HL-60 (cell line): ENCODE measurements around the gene THEM4.
A peak's percentile ranks its signal among the peaks of the same experiment; 100 is the strongest.

Experiments
- DNase-seq, 2 experiments: peaks; one replicate each; pipeline ENCODE4 v3.0.0-alpha.2; 2010 to 2020; ENCODE audit warnings: low read depth in 1 of 2, low spot score in 1 of 2
- H3K27ac ChIP-seq: fragments of 250-450 bp; sonication (Bioruptor Pico); replicated peaks from 2 replicates; pipeline ENCODE4 v1.5.1; 2020; ENCODE audit warnings: mild to moderate bottlenecking, moderate library complexity
- H3K27me3 ChIP-seq: fragments of 250-450 bp; sonication (Bioruptor Pico); 2 replicates; pipeline ENCODE4 v1.5.1; 2021; ENCODE audit warnings: mild to moderate bottlenecking, moderate library complexity; ENCODE audit not compliant: insufficient read depth, poor library complexity, severe bottlenecking
- H3K4me3 ChIP-seq: replicated peaks from 2 replicates; pipeline ENCODE4 v1.5.1; 2011; ENCODE audit warnings: mild to moderate bottlenecking, control low read depth, low read length; ENCODE audit not compliant: insufficient read depth
- GABPA ChIP-seq: IDR thresholded peaks from 2 replicates; pipeline ENCODE4 v1.6.1; 2012; ENCODE audit warnings: low read depth
- POLR2AphosphoS5 ChIP-seq: IDR thresholded peaks from 2 replicates; pipeline ENCODE4 v1.6.1; 2012; ENCODE audit warnings: low read depth
- SPI1 ChIP-seq: IDR thresholded peaks from 2 replicates; pipeline ENCODE4 v1.6.1; 2012; ENCODE audit warnings: low read depth, mild to moderate bottlenecking, borderline replicate concordance
- TF ChIP-seq, protein P1 (sequence below): IDR thresholded peaks from one replicate; pipeline ENCODE4 v1.5.1; 2011; ENCODE audit warnings: low read length, control low read depth, inconsistent platforms; ENCODE audit not compliant: insufficient read depth
- TF ChIP-seq, protein P2 (sequence below): IDR thresholded peaks from 2 replicates; pipeline ENCODE4 v1.6.1; 2012; ENCODE audit warnings: low read depth; ENCODE audit not compliant: insufficient replicate concordance

The THEM4 gene

GRCh38 chr1:151948506-151948905 is 39.2 kb upstream of the THEM4 start:
- H3K27me3 ChIP-seq: no peaks in the 10 kb centered on the region
- TF ChIP-seq POLR2AphosphoS5 (no peak), GABPA (no peak), SPI1 (no peak)
- TF ChIP-seq, protein P1, sequence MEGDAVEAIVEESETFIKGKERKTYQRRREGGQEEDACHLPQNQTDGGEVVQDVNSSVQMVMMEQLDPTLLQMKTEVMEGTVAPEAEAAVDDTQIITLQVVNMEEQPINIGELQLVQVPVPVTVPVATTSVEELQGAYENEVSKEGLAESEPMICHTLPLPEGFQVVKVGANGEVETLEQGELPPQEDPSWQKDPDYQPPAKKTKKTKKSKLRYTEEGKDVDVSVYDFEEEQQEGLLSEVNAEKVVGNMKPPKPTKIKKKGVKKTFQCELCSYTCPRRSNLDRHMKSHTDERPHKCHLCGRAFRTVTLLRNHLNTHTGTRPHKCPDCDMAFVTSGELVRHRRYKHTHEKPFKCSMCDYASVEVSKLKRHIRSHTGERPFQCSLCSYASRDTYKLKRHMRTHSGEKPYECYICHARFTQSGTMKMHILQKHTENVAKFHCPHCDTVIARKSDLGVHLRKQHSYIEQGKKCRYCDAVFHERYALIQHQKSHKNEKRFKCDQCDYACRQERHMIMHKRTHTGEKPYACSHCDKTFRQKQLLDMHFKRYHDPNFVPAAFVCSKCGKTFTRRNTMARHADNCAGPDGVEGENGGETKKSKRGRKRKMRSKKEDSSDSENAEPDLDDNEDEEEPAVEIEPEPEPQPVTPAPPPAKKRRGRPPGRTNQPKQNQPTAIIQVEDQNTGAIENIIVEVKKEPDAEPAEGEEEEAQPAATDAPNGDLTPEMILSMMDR: no peak
- TF ChIP-seq, protein P2, sequence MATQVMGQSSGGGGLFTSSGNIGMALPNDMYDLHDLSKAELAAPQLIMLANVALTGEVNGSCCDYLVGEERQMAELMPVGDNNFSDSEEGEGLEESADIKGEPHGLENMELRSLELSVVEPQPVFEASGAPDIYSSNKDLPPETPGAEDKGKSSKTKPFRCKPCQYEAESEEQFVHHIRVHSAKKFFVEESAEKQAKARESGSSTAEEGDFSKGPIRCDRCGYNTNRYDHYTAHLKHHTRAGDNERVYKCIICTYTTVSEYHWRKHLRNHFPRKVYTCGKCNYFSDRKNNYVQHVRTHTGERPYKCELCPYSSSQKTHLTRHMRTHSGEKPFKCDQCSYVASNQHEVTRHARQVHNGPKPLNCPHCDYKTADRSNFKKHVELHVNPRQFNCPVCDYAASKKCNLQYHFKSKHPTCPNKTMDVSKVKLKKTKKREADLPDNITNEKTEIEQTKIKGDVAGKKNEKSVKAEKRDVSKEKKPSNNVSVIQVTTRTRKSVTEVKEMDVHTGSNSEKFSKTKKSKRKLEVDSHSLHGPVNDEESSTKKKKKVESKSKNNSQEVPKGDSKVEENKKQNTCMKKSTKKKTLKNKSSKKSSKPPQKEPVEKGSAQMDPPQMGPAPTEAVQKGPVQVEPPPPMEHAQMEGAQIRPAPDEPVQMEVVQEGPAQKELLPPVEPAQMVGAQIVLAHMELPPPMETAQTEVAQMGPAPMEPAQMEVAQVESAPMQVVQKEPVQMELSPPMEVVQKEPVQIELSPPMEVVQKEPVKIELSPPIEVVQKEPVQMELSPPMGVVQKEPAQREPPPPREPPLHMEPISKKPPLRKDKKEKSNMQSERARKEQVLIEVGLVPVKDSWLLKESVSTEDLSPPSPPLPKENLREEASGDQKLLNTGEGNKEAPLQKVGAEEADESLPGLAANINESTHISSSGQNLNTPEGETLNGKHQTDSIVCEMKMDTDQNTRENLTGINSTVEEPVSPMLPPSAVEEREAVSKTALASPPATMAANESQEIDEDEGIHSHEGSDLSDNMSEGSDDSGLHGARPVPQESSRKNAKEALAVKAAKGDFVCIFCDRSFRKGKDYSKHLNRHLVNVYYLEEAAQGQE: no peak
- no peak overlapping the region for H3K4me3 ChIP-seq
- no peak for DNase-seq
- no peak overlapping the region for H3K27ac ChIP-seq

DNA sequence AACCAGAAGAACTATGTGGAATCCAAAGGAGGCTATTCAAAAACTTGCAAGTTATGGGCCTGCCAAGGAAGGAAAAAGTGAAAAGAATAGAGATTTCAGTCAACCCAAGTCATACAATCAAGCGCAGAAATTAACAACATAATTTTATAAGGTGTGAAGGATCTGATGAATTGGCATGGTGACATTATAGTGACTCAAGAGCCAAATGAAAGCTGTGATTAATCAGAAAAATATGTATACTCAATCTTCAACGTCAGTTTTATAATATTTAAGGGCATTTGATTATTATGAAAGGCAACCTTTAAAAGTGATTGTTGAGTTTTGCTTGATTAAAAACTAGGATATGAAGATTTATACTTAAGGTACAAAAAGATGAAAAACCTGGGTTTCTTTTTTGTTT is 37.8 kb upstream of the THEM4 start:
- TF ChIP-seq GABPA: no peak
- Histone ChIP-seq H3K27ac (no peak overlapping the region), H3K27me3 (no peaks in the 10 kb centered on the region), H3K4me3 (no peak overlapping the region)
- DNase-seq: no peak

DNA sequence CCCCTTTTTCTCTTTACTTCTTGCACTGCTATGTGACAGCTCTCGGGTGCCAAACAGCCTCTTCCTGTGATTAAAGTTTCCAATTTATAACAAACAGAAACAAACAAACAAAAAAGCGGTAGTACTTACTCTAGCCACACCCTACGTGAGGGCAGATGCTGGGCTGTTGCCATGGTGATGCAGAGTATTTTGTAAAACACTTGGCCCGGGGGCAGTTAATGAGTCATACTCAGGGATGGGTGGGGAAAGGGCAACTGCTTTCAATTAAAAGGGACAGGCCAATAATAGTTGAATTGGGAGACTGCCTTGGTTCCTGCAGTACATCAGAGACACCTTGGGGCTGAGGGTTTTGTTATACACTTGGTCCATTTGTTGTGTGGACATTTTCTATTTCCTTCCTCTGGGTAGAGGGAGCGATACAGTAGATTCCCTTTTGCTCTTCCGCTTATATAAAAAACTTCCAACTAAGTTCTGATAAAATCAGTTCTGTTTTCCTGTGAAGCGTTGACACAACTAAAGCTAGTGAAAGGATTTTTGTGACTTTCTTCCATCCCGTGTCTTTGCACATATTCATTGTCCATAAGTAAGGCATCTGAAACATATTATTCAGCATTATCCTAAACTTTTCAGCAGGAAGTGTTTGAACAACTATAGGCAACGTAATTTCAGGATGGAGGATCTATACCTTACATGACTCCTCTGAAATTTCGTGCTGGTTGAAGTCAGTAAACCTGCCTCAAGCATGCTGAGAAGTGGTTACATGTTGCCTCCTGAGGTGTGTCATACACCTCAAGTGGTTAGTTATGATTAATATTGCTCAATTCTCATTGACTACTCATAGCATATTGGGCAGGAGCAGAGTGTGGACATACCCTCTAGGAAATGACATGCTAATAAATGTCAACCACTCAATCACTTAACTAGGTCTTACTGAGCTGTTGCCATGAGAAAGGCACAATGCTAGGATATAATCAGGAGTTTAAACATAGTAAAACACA is 36.7 kb upstream of the THEM4 start:
- Histone ChIP-seq H3K27me3 (no peaks in the 10 kb centered on the region), H3K27ac (peak overlapping the region; percentile 74), H3K4me3 (no peak overlapping the region)
- TF ChIP-seq, protein P1: no peak
- TF ChIP-seq POLR2AphosphoS5 (no peak), GABPA (no peak)
- peak; percentile 87 to 89 for DNase-seq

- Histone ChIP-seq H3K27ac (peak overlapping the region; percentile 74), H3K4me3 (no peak overlapping the region), H3K27me3 (no peaks in the 10 kb centered on the region)
- DNase-seq: no peak
- no peak for TF ChIP-seq SPI1
- no peak for TF ChIP-seq POLR2AphosphoS5
- TF ChIP-seq, protein P1: no peak
- TF ChIP-seq, protein P2: no peak
- no peak for TF ChIP-seq GABPA
These were observed 35.7 kb upstream of the THEM4 start for GRCh38 chr1:151944857-151945575.
